Measurements from ENCODE around the gene WWOX. TPM values are rescaled to one million over a fixed set of nuclear protein-coding genes. Genes with fewer than 3 reads are reported as not detected.

WWOX gene
- total RNA-seq, 1 donor from 2014 or later: 28.2 TPM

GRCh38 chr16:78957317-78958100 lies 858.1 kb downstream of the WWOX start:
- Mint-ChIP-seq H3K27ac (ENCODE audit: unreplicated experiment) (no peak overlapping the region), H3K36me3 (ENCODE audit: unreplicated experiment) (no peaks in the 10 kb centered on the region), H3K4me1 (ENCODE audit: unreplicated experiment) (no peaks in the 10 kb centered on the region), H3K27me3 (ENCODE audit: unreplicated experiment) (peaks cover 2% of the 10 kb centered on the region), H3K4me3 (ENCODE audit: unreplicated experiment) (no peak overlapping the region), H3K9me3 (ENCODE audit: unreplicated experiment) (peaks cover 16% of the 10 kb centered on the region)
- no peak for DNase-seq (ENCODE audit: extremely low spot score, unreplicated experiment)
- TF ChIP-seq, protein P1, sequence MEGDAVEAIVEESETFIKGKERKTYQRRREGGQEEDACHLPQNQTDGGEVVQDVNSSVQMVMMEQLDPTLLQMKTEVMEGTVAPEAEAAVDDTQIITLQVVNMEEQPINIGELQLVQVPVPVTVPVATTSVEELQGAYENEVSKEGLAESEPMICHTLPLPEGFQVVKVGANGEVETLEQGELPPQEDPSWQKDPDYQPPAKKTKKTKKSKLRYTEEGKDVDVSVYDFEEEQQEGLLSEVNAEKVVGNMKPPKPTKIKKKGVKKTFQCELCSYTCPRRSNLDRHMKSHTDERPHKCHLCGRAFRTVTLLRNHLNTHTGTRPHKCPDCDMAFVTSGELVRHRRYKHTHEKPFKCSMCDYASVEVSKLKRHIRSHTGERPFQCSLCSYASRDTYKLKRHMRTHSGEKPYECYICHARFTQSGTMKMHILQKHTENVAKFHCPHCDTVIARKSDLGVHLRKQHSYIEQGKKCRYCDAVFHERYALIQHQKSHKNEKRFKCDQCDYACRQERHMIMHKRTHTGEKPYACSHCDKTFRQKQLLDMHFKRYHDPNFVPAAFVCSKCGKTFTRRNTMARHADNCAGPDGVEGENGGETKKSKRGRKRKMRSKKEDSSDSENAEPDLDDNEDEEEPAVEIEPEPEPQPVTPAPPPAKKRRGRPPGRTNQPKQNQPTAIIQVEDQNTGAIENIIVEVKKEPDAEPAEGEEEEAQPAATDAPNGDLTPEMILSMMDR (IDR thresholded peaks at IDR 0.05): no peak

GRCh38 chr16:78961464-78961863 lies 862.0 kb downstream of the WWOX start:
- Mint-ChIP-seq H3K4me1 (ENCODE audit: unreplicated experiment) (no peaks in the 10 kb centered on the region), H3K9me3 (ENCODE audit: unreplicated experiment) (peaks cover 22% of the 10 kb centered on the region), H3K27me3 (ENCODE audit: unreplicated experiment) (no peaks in the 10 kb centered on the region), H3K27ac (ENCODE audit: unreplicated experiment) (no peak overlapping the region), H3K4me3 (ENCODE audit: unreplicated experiment) (no peak overlapping the region), H3K36me3 (ENCODE audit: unreplicated experiment) (peaks cover 5% of the 10 kb centered on the region)
- DNase-seq (ENCODE audit: extremely low spot score, unreplicated experiment): no peak
- TF ChIP-seq, protein P1 (IDR thresholded peaks at IDR 0.05): no peak

DNA sequence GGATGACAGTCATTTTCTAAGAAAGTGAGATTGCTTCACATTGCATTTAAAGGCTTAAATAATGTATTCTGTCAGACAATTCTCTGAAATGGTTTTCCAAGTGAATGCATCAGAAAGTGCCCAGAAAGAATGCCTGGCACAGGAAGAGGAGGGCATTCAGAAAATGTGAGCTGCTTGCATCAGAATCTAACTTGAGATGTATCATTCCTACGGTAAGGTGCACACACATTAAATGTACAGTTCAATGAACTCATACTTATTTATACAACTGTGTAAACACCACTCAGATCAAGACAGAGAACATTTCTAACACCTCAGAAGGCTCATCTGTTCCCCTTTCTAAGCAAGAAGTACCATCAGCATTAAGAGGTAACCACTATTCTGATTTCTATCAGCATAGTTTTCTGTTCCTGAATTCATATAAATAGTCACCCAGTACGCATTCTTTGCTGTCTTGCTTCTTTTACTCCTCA lies 863.0 kb downstream of the WWOX start:
- H3K9me3 Mint-ChIP-seq (ENCODE audit: unreplicated experiment): peaks cover 22% of the 10 kb centered on the region
- no peak for DNase-seq (ENCODE audit: extremely low spot score, unreplicated experiment)
- H3K36me3 Mint-ChIP-seq (ENCODE audit: unreplicated experiment): peaks cover 5% of the 10 kb centered on the region
- H3K27ac Mint-ChIP-seq (ENCODE audit: unreplicated experiment): no peak overlapping the region
- TF ChIP-seq, protein P1 (IDR thresholded peaks at IDR 0.05): no peak
- H3K4me1 Mint-ChIP-seq (ENCODE audit: unreplicated experiment): no peaks in the 10 kb centered on the region
- H3K27me3 Mint-ChIP-seq (ENCODE audit: unreplicated experiment): no peaks in the 10 kb centered on the region
- H3K4me3 Mint-ChIP-seq (ENCODE audit: unreplicated experiment): no peak overlapping the region

DNA sequence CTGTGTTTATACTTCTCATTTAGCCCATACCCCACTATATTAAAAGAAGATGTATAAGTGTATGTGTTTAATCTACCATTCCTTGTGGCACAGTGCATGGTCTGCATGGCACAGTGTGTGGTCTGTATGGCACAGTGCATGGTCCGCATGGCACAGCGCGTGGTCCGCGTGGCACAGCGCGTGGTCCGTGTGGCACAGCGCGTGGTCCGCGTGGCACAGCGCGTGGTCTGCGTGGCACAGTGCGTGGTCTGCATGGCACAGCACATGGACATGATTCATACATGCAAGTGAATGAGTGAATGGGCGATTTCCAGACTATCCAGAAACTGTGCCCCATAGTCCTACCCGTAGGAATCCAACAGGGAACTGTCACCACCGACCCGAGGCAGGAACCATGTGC lies 868.5 kb downstream of the WWOX start:
- DNase-seq (ENCODE audit: extremely low spot score, unreplicated experiment): no peak
- peaks cover 5% of the 10 kb centered on the region for H3K36me3 Mint-ChIP-seq (ENCODE audit: unreplicated experiment)
- peaks cover 7% of the 10 kb centered on the region for H3K9me3 Mint-ChIP-seq (ENCODE audit: unreplicated experiment)
- no peaks in the 10 kb centered on the region for H3K4me1 Mint-ChIP-seq (ENCODE audit: unreplicated experiment)
- TF ChIP-seq, protein P1 (IDR thresholded peaks at IDR 0.05): no peak
- H3K4me3 Mint-ChIP-seq (ENCODE audit: unreplicated experiment): no peak overlapping the region
- no peaks in the 10 kb centered on the region for H3K27me3 Mint-ChIP-seq (ENCODE audit: unreplicated experiment)
- no peak overlapping the region for H3K27ac Mint-ChIP-seq (ENCODE audit: unreplicated experiment)

GRCh38 chr16:78969721-78970120 lies 870.3 kb downstream of the WWOX start:
- no peaks in the 10 kb centered on the region for H3K9me3 Mint-ChIP-seq (ENCODE audit: unreplicated experiment)
- TF ChIP-seq, protein P1 (IDR thresholded peaks at IDR 0.05): no peak
- no peak for DNase-seq (ENCODE audit: extremely low spot score, unreplicated experiment)
- H3K27ac Mint-ChIP-seq (ENCODE audit: unreplicated experiment): no peak overlapping the region
- H3K27me3 Mint-ChIP-seq (ENCODE audit: unreplicated experiment): no peaks in the 10 kb centered on the region
- H3K36me3 Mint-ChIP-seq (ENCODE audit: unreplicated experiment): peaks cover 2% of the 10 kb centered on the region
- no peaks in the 10 kb centered on the region for H3K4me1 Mint-ChIP-seq (ENCODE audit: unreplicated experiment)
- H3K4me3 Mint-ChIP-seq (ENCODE audit: unreplicated experiment): no peak overlapping the region
